NCI-H2081 (cell line): ENCODE data around the gene KLK15.

ENCODE experiments used
- DNase-seq, 2 experiments: peaks; one replicate each; lab custom pipeline; 2025; lab: John Stamatoyannopoulos, UW

KLK15 gene

GRCh38 chr19:50843701-50844221 is 10.4 kb upstream of the KLK15 start:
- peak; percentile 38 to 73 for DNase-seq

GRCh38 chr19:50843205-50843604 is 9.8 kb upstream of the KLK15 start:
- no peak for DNase-seq

GRCh38 chr19:50842130-50842529 is 8.8 kb upstream of the KLK15 start:
- DNase-seq, result no peak

- DNase-seq, result no peak
Measured at GRCh38 chr19:50839712-50840655, 6.6 kb upstream of the KLK15 start.

GRCh38 chr19:50838239-50838638 is 4.9 kb upstream of the KLK15 start:
- DNase-seq, result no peak

GRCh38 chr19:50837300-50837699 is 3.9 kb upstream of the KLK15 start:
- no peak for DNase-seq

GRCh38 chr19:50836543-50837195 is 3.3 kb upstream of the KLK15 start:
- no peak for DNase-seq

GRCh38 chr19:50835785-50836542 is 2.6 kb upstream of the KLK15 start:
- peak; percentile 53 to 73 for DNase-seq

- DNase-seq, result peak in 1 of 2 experiments; percentile 50
Measured at GRCh38 chr19:50835103-50835784, 1.9 kb upstream of the KLK15 start.

- DNase-seq, result no peak
Measured at GRCh38 chr19:50833802-50834167, 411 bp upstream of the KLK15 start.

GRCh38 chr19:50832666-50833065 is 708 bp downstream of the KLK15 start:
- no peak for DNase-seq

GRCh38 chr19:50831026-50831396 is 2.4 kb downstream of the KLK15 start:
- no peak for DNase-seq

GRCh38 chr19:50830266-50831025 is 2.9 kb downstream of the KLK15 start:
- no peak for DNase-seq

- no peak for DNase-seq
Measured at GRCh38 chr19:50829801-50830200, 3.6 kb downstream of the KLK15 start.

GRCh38 chr19:50827476-50827875 is 5.9 kb downstream of the KLK15 start:
- DNase-seq, result no peak

- DNase-seq, result no peak
Measured at GRCh38 chr19:50826492-50827240, 6.7 kb downstream of the KLK15 start.

GRCh38 chr19:50823389-50824042 is 9.9 kb downstream of the KLK15 start, which contains the start of gene KLK1:
Gene KLK1, minus strand, starts transcription at chr19:50823787. Its CDS starts 39 bp downstream, at chr19:50823748.
- no peak for DNase-seq

GRCh38 chr19:50822661-50823208 is 10.6 kb downstream of the KLK15 start:
- DNase-seq, result no peak

- DNase-seq, result no peak
Measured at GRCh38 chr19:50821622-50822021, 11.8 kb downstream of the KLK15 start.
